ENCODE results near the gene ADAMTS2.

DNA sequence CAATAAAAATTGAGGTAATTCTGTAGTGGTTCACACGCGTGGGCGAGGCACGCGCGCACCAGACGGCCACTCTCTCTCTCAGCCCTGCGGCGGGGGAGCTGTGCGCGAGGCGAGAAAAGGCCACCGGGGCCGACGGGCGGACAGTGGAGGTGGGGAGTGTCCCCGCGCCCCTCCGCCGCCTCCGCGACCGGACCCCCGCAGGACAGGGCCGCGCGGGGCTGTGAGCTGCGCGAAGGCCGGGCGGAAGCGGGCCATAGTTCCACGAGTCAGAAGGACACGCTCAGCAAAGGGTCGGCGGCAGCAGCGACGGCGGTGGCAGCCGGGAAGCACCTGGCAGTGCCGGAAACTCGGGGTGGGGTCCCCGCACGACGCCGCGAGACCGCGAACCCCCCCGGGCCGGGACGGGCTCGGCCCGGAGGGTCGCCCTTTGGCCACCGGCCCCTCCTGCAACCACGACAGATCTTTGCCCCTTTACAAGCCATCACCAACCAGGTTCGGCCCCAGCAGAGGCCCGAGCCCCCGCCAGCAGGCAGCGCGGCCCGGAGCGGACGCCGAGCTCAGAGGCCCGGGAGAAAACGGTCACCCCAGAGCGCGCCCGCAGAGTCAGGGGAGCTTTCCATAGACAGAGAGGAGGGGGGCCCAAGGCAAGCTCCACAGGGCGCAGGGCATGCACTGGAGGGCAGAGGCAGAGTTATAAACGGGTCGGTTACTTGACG is 224.2 kb downstream of the ADAMTS2 start:
- TF ChIP-seq, protein P1, sequence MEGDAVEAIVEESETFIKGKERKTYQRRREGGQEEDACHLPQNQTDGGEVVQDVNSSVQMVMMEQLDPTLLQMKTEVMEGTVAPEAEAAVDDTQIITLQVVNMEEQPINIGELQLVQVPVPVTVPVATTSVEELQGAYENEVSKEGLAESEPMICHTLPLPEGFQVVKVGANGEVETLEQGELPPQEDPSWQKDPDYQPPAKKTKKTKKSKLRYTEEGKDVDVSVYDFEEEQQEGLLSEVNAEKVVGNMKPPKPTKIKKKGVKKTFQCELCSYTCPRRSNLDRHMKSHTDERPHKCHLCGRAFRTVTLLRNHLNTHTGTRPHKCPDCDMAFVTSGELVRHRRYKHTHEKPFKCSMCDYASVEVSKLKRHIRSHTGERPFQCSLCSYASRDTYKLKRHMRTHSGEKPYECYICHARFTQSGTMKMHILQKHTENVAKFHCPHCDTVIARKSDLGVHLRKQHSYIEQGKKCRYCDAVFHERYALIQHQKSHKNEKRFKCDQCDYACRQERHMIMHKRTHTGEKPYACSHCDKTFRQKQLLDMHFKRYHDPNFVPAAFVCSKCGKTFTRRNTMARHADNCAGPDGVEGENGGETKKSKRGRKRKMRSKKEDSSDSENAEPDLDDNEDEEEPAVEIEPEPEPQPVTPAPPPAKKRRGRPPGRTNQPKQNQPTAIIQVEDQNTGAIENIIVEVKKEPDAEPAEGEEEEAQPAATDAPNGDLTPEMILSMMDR (conservative IDR thresholded peaks at IDR 0.05; ENCODE audit: low read depth in 2 of 2) = no peak
- TF ChIP-seq EZH2phosphoT487 (IDR thresholded peaks at IDR 0.05; ENCODE audit: unreplicated experiment) (no peak), POLR2AphosphoS5 (IDR thresholded peaks at IDR 0.05; ENCODE audit: low read depth) (no peak), STAT1 (IDR thresholded peaks at IDR 0.05; ENCODE audit: unreplicated experiment) (no peak), EZH2 (IDR thresholded peaks at IDR 0.05; ENCODE audit: low read depth, unreplicated experiment) (no peak)
- TF ChIP-seq, protein P2, sequence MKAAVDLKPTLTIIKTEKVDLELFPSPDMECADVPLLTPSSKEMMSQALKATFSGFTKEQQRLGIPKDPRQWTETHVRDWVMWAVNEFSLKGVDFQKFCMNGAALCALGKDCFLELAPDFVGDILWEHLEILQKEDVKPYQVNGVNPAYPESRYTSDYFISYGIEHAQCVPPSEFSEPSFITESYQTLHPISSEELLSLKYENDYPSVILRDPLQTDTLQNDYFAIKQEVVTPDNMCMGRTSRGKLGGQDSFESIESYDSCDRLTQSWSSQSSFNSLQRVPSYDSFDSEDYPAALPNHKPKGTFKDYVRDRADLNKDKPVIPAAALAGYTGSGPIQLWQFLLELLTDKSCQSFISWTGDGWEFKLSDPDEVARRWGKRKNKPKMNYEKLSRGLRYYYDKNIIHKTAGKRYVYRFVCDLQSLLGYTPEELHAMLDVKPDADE (IDR thresholded peaks at IDR 0.05) = no peak
- TF ChIP-seq, protein P3, sequence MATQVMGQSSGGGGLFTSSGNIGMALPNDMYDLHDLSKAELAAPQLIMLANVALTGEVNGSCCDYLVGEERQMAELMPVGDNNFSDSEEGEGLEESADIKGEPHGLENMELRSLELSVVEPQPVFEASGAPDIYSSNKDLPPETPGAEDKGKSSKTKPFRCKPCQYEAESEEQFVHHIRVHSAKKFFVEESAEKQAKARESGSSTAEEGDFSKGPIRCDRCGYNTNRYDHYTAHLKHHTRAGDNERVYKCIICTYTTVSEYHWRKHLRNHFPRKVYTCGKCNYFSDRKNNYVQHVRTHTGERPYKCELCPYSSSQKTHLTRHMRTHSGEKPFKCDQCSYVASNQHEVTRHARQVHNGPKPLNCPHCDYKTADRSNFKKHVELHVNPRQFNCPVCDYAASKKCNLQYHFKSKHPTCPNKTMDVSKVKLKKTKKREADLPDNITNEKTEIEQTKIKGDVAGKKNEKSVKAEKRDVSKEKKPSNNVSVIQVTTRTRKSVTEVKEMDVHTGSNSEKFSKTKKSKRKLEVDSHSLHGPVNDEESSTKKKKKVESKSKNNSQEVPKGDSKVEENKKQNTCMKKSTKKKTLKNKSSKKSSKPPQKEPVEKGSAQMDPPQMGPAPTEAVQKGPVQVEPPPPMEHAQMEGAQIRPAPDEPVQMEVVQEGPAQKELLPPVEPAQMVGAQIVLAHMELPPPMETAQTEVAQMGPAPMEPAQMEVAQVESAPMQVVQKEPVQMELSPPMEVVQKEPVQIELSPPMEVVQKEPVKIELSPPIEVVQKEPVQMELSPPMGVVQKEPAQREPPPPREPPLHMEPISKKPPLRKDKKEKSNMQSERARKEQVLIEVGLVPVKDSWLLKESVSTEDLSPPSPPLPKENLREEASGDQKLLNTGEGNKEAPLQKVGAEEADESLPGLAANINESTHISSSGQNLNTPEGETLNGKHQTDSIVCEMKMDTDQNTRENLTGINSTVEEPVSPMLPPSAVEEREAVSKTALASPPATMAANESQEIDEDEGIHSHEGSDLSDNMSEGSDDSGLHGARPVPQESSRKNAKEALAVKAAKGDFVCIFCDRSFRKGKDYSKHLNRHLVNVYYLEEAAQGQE (IDR thresholded peaks at IDR 0.05; ENCODE audit: unreplicated experiment) = no peak

Data from GM23338 (cell line).